DND-41 (cell line): Measurements from ENCODE around the gene NTMT1.
"Not testable (repeated sequence)": the region's sequence is repeated elsewhere in the genome, so short reads cannot be mapped to it uniquely, and the experiment has no call there.

Experiments used
- ATAC-seq: fragments of 200-7000 bp; cut with Tn5 transposase; 3 replicates; pipeline ENCODE4 v1.9.1; 2021; ENCODE audit warnings: low read depth; ENCODE audit not compliant: insufficient read depth
- DNase-seq: peaks from one replicate; pipeline ENCODE4 v3.0.0-alpha.2; 2020
- H2AFZ ChIP-seq: 2 replicates; pipeline ENCODE4 v1.6.0; 2012; ENCODE audit warnings: low read depth, low read length
- H3K27ac ChIP-seq: 2 replicates; pipeline ENCODE4 v1.5.1; 2012; ENCODE audit warnings: low read length, inconsistent platforms
- H3K27me3 ChIP-seq: fragments of 200-600 bp; sonication (generic); 2 replicates; pipeline ENCODE4 v1.6.0; 2012; ENCODE audit warnings: low read length, mild to moderate bottlenecking, inconsistent platforms; ENCODE audit not compliant: insufficient read depth, poor library complexity
- H3K36me3 ChIP-seq: 2 replicates; pipeline ENCODE4 v1.5.1; 2012; ENCODE audit warnings: low read length, inconsistent platforms; ENCODE audit not compliant: insufficient read depth
- H3K4me1 ChIP-seq: 2 replicates; pipeline ENCODE4 v1.5.1; 2012; ENCODE audit warnings: mild to moderate bottlenecking, low read length; ENCODE audit not compliant: insufficient read depth
- H3K4me2 ChIP-seq: 2 replicates; pipeline ENCODE4 v1.6.0; 2012; ENCODE audit warnings: mild to moderate bottlenecking, moderate library complexity, low read length, inconsistent platforms; ENCODE audit not compliant: insufficient read depth
- H3K4me3 ChIP-seq, 2 experiments: fragments of 200-600 bp in 1 of 2; shearing (Covaris generic) in 1 of 2; 2 replicates each; pipeline ENCODE4 v1.5.1; 2012 to 2016; ENCODE audit warnings: inconsistent platforms in 2 of 2, low read length in 2 of 2, mild to moderate bottlenecking in 2 of 2, low read depth in 1 of 2, moderate library complexity in 1 of 2
- H3K79me2 ChIP-seq: 2 replicates; pipeline ENCODE4 v1.6.0; 2012; ENCODE audit warnings: low read length, inconsistent platforms; ENCODE audit not compliant: insufficient read depth
- H3K9ac ChIP-seq: 2 replicates; pipeline ENCODE4 v1.6.0; 2012; ENCODE audit warnings: low read depth, mild to moderate bottlenecking, inconsistent platforms, low read length, moderate library complexity
- H3K9me3 ChIP-seq: 2 replicates; pipeline ENCODE4 v1.5.1; 2012; ENCODE audit warnings: low read length, moderate library complexity, mild to moderate bottlenecking, inconsistent platforms; ENCODE audit not compliant: insufficient read depth, severe bottlenecking
- H4K20me1 ChIP-seq: 2 replicates; pipeline ENCODE4 v1.6.0; 2012; ENCODE audit warnings: low read length; ENCODE audit not compliant: insufficient read depth
- EZH2 ChIP-seq: IDR thresholded peaks from 3 replicates; pipeline ENCODE4 v1.6.1; 2012; ENCODE audit warnings: borderline replicate concordance, low read depth, mild to moderate bottlenecking, moderate library complexity, low read length, inconsistent platforms; ENCODE audit not compliant: severe bottlenecking
- TF ChIP-seq, protein P1 (sequence below): IDR thresholded peaks from 2 replicates; pipeline ENCODE4 v1.5.1; 2012; ENCODE audit warnings: borderline replicate concordance, low read length, moderate library complexity, mild to moderate bottlenecking; ENCODE audit not compliant: poor library complexity, severe bottlenecking; ENCODE audit errors: extremely low read depth

The NTMT1 gene

DNA sequence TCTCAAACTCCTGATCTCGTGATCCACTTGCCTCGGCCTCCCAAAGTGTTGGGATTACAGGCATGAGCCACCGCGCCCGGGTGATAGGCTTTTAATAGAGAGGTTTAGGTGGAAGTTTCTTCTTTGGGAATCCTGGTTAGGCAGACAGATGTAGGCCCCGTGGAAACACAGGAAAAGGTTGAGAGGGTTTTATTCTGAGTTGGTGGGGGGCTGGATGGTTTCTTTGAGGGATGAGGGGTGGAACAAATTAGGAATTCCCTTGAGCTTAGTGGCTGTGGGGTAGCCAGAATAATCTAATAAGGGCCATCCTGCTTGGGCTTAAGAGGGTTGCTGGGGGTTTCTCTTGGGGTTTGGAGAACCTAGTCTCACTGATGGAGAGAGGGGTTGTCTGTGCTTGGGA lies 35.5 kb upstream of the NTMT1 start:
- Histone ChIP-seq H3K4me1 (peaks cover 12% of the 10 kb centered on the region), H2AFZ (no peak overlapping the region), H3K79me2 (no peaks in the 10 kb centered on the region), H3K36me3 (no peaks in the 10 kb centered on the region), H3K27ac (no peak overlapping the region), H3K9ac (no peak overlapping the region), H3K27me3 (no peaks in the 10 kb centered on the region), H4K20me1 (no peaks in the 10 kb centered on the region), H3K4me3 (no peak overlapping the region), H3K9me3 (no peaks in the 10 kb centered on the region), H3K4me2 (no peak overlapping the region)
- ATAC-seq, result no peak
- TF ChIP-seq, protein P1, sequence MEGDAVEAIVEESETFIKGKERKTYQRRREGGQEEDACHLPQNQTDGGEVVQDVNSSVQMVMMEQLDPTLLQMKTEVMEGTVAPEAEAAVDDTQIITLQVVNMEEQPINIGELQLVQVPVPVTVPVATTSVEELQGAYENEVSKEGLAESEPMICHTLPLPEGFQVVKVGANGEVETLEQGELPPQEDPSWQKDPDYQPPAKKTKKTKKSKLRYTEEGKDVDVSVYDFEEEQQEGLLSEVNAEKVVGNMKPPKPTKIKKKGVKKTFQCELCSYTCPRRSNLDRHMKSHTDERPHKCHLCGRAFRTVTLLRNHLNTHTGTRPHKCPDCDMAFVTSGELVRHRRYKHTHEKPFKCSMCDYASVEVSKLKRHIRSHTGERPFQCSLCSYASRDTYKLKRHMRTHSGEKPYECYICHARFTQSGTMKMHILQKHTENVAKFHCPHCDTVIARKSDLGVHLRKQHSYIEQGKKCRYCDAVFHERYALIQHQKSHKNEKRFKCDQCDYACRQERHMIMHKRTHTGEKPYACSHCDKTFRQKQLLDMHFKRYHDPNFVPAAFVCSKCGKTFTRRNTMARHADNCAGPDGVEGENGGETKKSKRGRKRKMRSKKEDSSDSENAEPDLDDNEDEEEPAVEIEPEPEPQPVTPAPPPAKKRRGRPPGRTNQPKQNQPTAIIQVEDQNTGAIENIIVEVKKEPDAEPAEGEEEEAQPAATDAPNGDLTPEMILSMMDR, result no peak
- no peak for TF ChIP-seq EZH2
- no peak for DNase-seq

DNA sequence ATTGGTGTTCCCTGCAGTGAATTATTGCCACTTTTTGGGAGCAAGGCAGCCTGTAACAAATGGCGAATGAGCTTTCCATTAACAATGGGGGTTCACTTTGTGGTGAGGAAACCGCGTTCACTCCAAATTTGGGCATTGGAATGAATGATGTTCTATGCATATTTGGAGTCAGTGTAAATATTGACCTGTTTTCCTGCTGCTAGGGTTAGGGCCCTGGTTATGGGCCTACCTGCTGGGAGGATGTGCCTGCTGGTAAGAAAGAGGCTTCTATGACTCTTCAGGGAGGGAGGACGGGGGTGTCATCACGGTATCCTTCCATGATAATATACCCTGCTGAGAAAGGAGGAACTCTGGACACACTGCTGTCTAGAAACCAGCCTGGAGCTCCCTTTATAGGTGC lies 34.0 kb upstream of the NTMT1 start:
- H3K36me3 ChIP-seq, result no peaks in the 10 kb centered on the region
- H3K27ac ChIP-seq, result no peak overlapping the region
- H2AFZ ChIP-seq, result no peak overlapping the region
- H3K27me3 ChIP-seq, result no peaks in the 10 kb centered on the region
- H3K4me2 ChIP-seq, result no peak overlapping the region
- no peak overlapping the region for H3K9ac ChIP-seq
- peaks cover 4% of the 10 kb centered on the region for H3K4me1 ChIP-seq
- no peak for DNase-seq
- TF ChIP-seq EZH2, result no peak
- TF ChIP-seq, protein P1, result no peak
- H4K20me1 ChIP-seq, result no peaks in the 10 kb centered on the region
- H3K4me3 ChIP-seq, result no peak overlapping the region
- no peaks in the 10 kb centered on the region for H3K79me2 ChIP-seq
- no peaks in the 10 kb centered on the region for H3K9me3 ChIP-seq
- ATAC-seq, result no peak

DNA sequence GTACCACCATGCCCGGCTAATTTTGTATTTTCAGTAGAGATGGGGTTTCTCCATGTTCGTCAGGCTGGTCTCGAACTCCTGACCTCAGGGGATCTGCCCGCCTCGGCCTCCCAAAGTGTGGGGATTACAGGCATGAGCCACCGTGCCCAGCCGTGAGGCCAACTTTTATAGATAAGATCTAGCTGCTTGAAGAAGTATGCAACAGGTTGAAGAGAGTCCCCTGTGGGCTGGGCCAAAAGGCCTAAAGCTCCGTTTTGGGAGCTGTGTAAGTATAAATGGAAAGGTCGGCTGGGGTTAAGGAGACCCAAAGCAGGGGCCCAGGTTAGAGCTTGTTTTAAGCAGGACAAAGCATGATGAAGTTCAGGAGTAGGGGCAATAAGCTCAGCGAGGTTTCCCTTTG lies 33.2 kb upstream of the NTMT1 start:
- not testable (repeated sequence) for H3K27me3 ChIP-seq, H3K4me3 ChIP-seq, ATAC-seq, H3K79me2 ChIP-seq, H2AFZ ChIP-seq, H3K4me2 ChIP-seq, H3K9me3 ChIP-seq, DNase-seq, H4K20me1 ChIP-seq, H3K36me3 ChIP-seq, H3K27ac ChIP-seq, H3K4me1 ChIP-seq, H3K9ac ChIP-seq

DNA sequence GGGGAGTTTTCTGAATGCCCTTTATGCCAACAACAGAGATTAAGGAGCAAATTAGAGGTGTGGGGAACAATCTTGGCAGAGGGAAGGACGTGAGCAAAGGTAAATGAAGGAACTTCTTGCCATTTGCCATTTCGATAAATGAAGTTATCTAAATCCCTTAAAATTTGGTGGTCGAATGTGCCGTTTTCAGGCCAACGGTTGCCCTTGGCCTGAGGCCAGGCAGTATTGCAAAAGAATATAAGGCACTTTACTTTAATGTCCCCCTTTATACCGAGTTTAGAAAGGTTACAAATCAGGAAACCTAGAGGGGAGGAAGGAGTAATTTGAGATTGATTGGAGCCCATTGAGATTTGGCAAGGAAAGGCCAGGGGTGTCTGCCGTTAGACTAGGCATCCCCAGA lies 31.3 kb upstream of the NTMT1 start:
- Histone ChIP-seq H3K9me3 (no peaks in the 10 kb centered on the region), H3K36me3 (no peaks in the 10 kb centered on the region), H3K27ac (no peak overlapping the region), H3K4me1 (no peaks in the 10 kb centered on the region), H2AFZ (no peak overlapping the region), H3K4me2 (no peak overlapping the region), H3K9ac (no peak overlapping the region), H3K4me3 (no peak overlapping the region), H3K79me2 (no peaks in the 10 kb centered on the region), H3K27me3 (no peaks in the 10 kb centered on the region), H4K20me1 (no peaks in the 10 kb centered on the region)
- no peak for DNase-seq
- no peak for TF ChIP-seq EZH2
- TF ChIP-seq, protein P1, result no peak
- ATAC-seq, result no peak
